Islet precursor cell (in vitro differentiated cells): ENCODE results near the gene HGF.

Experiments used
- DNase-seq: peaks from one replicate; pipeline ENCODE4 v3.0.0-alpha.2; 2018

The HGF gene

GRCh38 chr7:81680120-81680519 lies 89.7 kb downstream of the HGF start:
- no peak for DNase-seq

- DNase-seq: no peak
These were observed 93.0 kb downstream of the HGF start for GRCh38 chr7:81676813-81677212.

- no peak for DNase-seq
These were observed 93.6 kb downstream of the HGF start for GRCh38 chr7:81676105-81676811.

- no peak for DNase-seq
These were observed 95.4 kb downstream of the HGF start for GRCh38 chr7:81674431-81674830.

GRCh38 chr7:81672872-81673271 lies 97.0 kb downstream of the HGF start:
- no peak for DNase-seq

GRCh38 chr7:81669476-81670105 lies 100.3 kb downstream of the HGF start:
- DNase-seq: no peak

- no peak for DNase-seq
These were observed 103.6 kb downstream of the HGF start for GRCh38 chr7:81666209-81666608.

GRCh38 chr7:81665236-81665635 lies 104.6 kb downstream of the HGF start:
- no peak for DNase-seq

GRCh38 chr7:81664304-81664703 lies 105.5 kb downstream of the HGF start:
- no peak for DNase-seq

GRCh38 chr7:81662531-81662930 lies 107.3 kb downstream of the HGF start:
- no peak for DNase-seq

GRCh38 chr7:81659697-81660395 lies 110.0 kb downstream of the HGF start:
- DNase-seq: no peak

GRCh38 chr7:81657551-81657950 lies 112.3 kb downstream of the HGF start:
- DNase-seq: no peak

GRCh38 chr7:81655271-81655670 lies 114.6 kb downstream of the HGF start:
- no peak for DNase-seq

GRCh38 chr7:81652225-81652624 lies 117.6 kb downstream of the HGF start:
- DNase-seq: no peak
